Erythroblast (primary cell): ENCODE measurements around the gene TNFAIP8L3.
"Not testable (repeated sequence)": the region's sequence is repeated elsewhere in the genome, so short reads cannot be mapped to it uniquely, and the experiment has no call there.

ENCODE experiments used
- DNase-seq, 2 experiments: peaks; one replicate each; lab custom pipeline; 2025; lab: John Stamatoyannopoulos, UW
- GATA1 ChIP-seq: IDR thresholded peaks from 2 replicates; pipeline ENCODE4 v1.6.1; 2011; ENCODE audit warnings: low read depth, mild to moderate bottlenecking, control low read depth, low read length, moderate library complexity
- POLR2A ChIP-seq: IDR thresholded peaks from 2 replicates; pipeline ENCODE4 v1.6.1; 2011; ENCODE audit warnings: mild to moderate bottlenecking, low read length

TNFAIP8L3 gene

GRCh38 chr15:51046799-51047449 is 47.8 kb downstream of the TNFAIP8L3 start:
- no peak for DNase-seq

GRCh38 chr15:51046016-51046415 is 48.7 kb downstream of the TNFAIP8L3 start:
- TF ChIP-seq GATA1 = no peak
- TF ChIP-seq POLR2A = no peak
- DNase-seq = no peak

More at GRCh38 chr15:51046799-51047449, 47.8 kb downstream of the TNFAIP8L3 start:
- no peak for TF ChIP-seq POLR2A
- no peak for TF ChIP-seq GATA1

DNA sequence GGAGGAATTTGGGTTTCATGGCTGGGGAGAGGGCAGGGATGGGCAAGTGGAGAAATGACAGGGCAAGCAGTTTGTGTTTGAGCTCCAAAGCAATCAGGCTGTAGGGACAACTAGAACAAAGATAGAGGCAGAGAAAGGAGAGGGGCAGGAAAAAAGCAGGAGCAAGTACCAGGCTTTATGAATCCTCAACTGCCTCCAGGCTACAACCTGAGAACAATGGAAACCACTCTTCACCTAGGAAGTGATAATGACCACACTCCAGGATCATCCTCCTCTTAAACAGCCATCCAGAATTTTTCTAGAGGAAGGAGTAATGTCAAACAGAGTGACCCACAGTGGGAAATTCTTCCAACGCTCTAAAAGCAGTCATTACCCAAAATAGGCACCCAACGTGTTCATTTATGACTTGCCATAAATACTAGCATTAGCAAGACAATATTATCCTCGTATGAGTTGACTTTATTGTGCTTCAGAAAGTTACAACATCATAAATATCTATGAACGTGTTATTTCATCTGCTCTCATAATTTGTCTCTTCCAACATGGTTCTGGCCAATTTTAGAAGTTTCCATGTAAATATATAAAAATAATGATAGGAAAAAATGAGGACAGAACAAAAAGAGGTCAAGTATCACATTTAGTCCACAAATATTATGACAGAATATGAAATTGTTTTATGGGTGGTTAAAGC is 50.5 kb downstream of the TNFAIP8L3 start:
- no peak for DNase-seq
- TF ChIP-seq POLR2A (no peak), GATA1 (no peak)

- TF ChIP-seq POLR2A (no peak), GATA1 (no peak)
- DNase-seq = no peak
Observed at GRCh38 chr15:51038974-51039319, 55.8 kb downstream of the TNFAIP8L3 start.

- TF ChIP-seq GATA1 (no peak), POLR2A (no peak)
Observed at GRCh38 chr15:51038162-51038973, 56.3 kb downstream of the TNFAIP8L3 start.

GRCh38 chr15:51037474-51037873 is 57.2 kb downstream of the TNFAIP8L3 start:
- not testable (repeated sequence) for DNase-seq

More at GRCh38 chr15:51038162-51038973, 56.3 kb downstream of the TNFAIP8L3 start:
- no peak for DNase-seq

- DNase-seq = no peak
- TF ChIP-seq POLR2A (no peak), GATA1 (no peak)
Observed at GRCh38 chr15:51030649-51031316, 63.9 kb downstream of the TNFAIP8L3 start.

GRCh38 chr15:51025454-51025846 is 69.3 kb downstream of the TNFAIP8L3 start:
- DNase-seq = no peak
- TF ChIP-seq GATA1 (no peak), POLR2A (no peak)

GRCh38 chr15:51024735-51025453 is 69.8 kb downstream of the TNFAIP8L3 start:
- no peak for DNase-seq
- TF ChIP-seq GATA1 (no peak), POLR2A (no peak)

- no peak for DNase-seq
- TF ChIP-seq GATA1 (no peak), POLR2A (no peak)
Observed at GRCh38 chr15:51023499-51023898, 71.2 kb downstream of the TNFAIP8L3 start.

- TF ChIP-seq GATA1 (no peak), POLR2A (no peak)
- no peak for DNase-seq
Observed at GRCh38 chr15:51022206-51022605, 72.5 kb downstream of the TNFAIP8L3 start.

DNA sequence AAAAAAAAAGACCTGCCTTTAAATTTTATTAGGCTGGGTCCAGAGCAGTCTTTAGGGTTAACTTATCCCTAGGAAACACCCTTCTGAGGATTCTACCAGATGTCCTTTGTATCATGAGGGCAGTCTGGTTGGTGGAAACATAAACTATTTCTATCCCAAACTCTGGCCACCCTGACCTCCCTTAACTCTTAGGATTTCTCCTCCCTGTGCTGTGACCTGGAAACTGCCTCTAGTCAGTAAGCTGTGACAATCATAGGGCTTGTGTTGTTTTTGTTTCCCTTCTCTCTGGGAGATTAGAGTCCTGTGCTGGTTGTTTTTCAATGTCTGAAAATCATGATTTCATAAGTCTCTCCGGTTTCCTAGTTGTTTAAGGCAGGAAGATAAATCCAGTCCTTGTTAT is 78.1 kb downstream of the TNFAIP8L3 start:
- TF ChIP-seq POLR2A (no peak), GATA1 (no peak)
- DNase-seq = no peak

DNA sequence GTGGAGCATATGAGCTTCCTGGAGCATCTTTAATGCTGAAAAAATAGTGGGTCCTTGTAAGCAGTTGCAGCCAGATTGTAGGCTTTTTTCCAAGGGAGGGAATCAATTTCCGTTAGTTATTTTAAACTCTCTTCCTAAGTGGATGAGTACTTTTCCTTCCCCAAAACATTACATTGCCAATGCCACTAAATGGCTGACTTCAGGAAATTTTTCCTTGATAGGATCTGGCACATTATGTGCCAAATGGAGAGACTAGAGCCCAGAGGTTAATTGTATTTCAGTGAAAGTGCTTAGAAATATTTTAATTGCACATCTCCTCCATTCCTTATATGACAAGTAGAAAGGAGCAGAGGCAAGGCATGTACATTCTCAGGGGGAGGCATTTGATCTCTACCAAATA is 83.5 kb downstream of the TNFAIP8L3 start:
- no peak for DNase-seq
- no peak for TF ChIP-seq GATA1
- TF ChIP-seq POLR2A = no peak
